ENCODE measurements around the gene CDK11A.
"Not testable (repeated sequence)": the region's sequence is repeated elsewhere in the genome, so short reads cannot be mapped to it uniquely, and the experiment has no call there.

Gene CDK11A

GRCh38 chr1:1754051-1754815, 30.1 kb upstream of the CDK11A start:
- DNase-seq (ENCODE audit: low read depth) = no peak

- DNase-seq (ENCODE audit: low read depth) = no peak
Observed at GRCh38 chr1:1753607-1754005, 29.4 kb upstream of the CDK11A start.

GRCh38 chr1:1752636-1753606, 28.8 kb upstream of the CDK11A start:
- no peak for DNase-seq (ENCODE audit: low read depth)

- DNase-seq (ENCODE audit: low read depth) = no peak
Observed at GRCh38 chr1:1752190-1752589, 28.0 kb upstream of the CDK11A start.

- not testable (repeated sequence) for DNase-seq (ENCODE audit: low read depth)
Observed at GRCh38 chr1:1749941-1750340, 25.8 kb upstream of the CDK11A start.

- no peak for DNase-seq (ENCODE audit: low read depth)
Observed at GRCh38 chr1:1748686-1749321, 24.6 kb upstream of the CDK11A start.

- DNase-seq (ENCODE audit: low read depth) = not testable (repeated sequence)
Observed at GRCh38 chr1:1746566-1746909, 22.4 kb upstream of the CDK11A start.

- peak; percentile 87 for DNase-seq (ENCODE audit: low read depth)
Observed at GRCh38 chr1:1745651-1746565, 21.8 kb upstream of the CDK11A start.

GRCh38 chr1:1742529-1742928, 18.4 kb upstream of the CDK11A start:
- not testable (repeated sequence) for DNase-seq (ENCODE audit: low read depth)

- DNase-seq (ENCODE audit: low read depth) = not testable (repeated sequence)
Observed at GRCh38 chr1:1741013-1741412, 16.9 kb upstream of the CDK11A start.

GRCh38 chr1:1738799-1739337, 14.7 kb upstream of the CDK11A start:
- DNase-seq (ENCODE audit: low read depth) = not testable (repeated sequence)

- not testable (repeated sequence) for DNase-seq (ENCODE audit: low read depth)
Observed at GRCh38 chr1:1737675-1738590, 13.8 kb upstream of the CDK11A start.

GRCh38 chr1:1732381-1732780, 8.2 kb upstream of the CDK11A start:
- DNase-seq (ENCODE audit: low read depth) = no peak

GRCh38 chr1:1730870-1731269, 6.7 kb upstream of the CDK11A start:
- DNase-seq (ENCODE audit: low read depth) = no peak

GRCh38 chr1:1730230-1730629, 6.1 kb upstream of the CDK11A start:
- DNase-seq (ENCODE audit: low read depth) = not testable (repeated sequence)

GRCh38 chr1:1729116-1729816, 5.1 kb upstream of the CDK11A start:
- DNase-seq (ENCODE audit: low read depth) = not testable (repeated sequence)

GRCh38 chr1:1728308-1729005, 4.3 kb upstream of the CDK11A start:
- DNase-seq (ENCODE audit: low read depth) = not testable (repeated sequence)

GRCh38 chr1:1727131-1727651, 3.0 kb upstream of the CDK11A start:
- DNase-seq (ENCODE audit: low read depth) = not testable (repeated sequence)

Data from stimulated activated CD8-positive, alpha-beta memory T cell treated with anti-CD3 and anti-CD28 coated beads, Interleukin-15, amount 100 ng/mL, for 24 hours (primary cell).